Osteoblast (primary cell): ENCODE results near the gene STT3B. TPM values are rescaled to one million over a fixed set of nuclear protein-coding genes. Genes with fewer than 3 reads are reported as not detected.

Experiments used
- DNase-seq: peaks from one replicate; pipeline ENCODE4 v3.0.0; 2011; ENCODE audit warnings: low spot score, mixed read lengths; ENCODE audit not compliant: insufficient read length; ENCODE audit errors: missing footprints
- H2AFZ ChIP-seq: 2 replicates; pipeline ENCODE4 v1.6.0; 2011; ENCODE audit warnings: mild to moderate bottlenecking, low read length
- H3K27ac ChIP-seq: 2 replicates; pipeline ENCODE4 v1.5.1; 2011; ENCODE audit warnings: mild to moderate bottlenecking, low read depth, low read length, moderate library complexity
- H3K27me3 ChIP-seq: 2 replicates; pipeline ENCODE4 v1.6.0; 2012; ENCODE audit warnings: mild to moderate bottlenecking, control low read depth, inconsistent platforms, low read length, moderate library complexity; ENCODE audit not compliant: insufficient read depth
- H3K36me3 ChIP-seq: 2 replicates; pipeline ENCODE4 v1.5.1; 2011; ENCODE audit warnings: mild to moderate bottlenecking, low read length, control low read depth, moderate library complexity; ENCODE audit not compliant: insufficient read depth
- H3K4me1 ChIP-seq: 2 replicates; pipeline ENCODE4 v1.5.1; 2011; ENCODE audit warnings: mild to moderate bottlenecking, low read length, control low read depth, moderate library complexity; ENCODE audit not compliant: insufficient read depth
- H3K4me2 ChIP-seq: 2 replicates; pipeline ENCODE4 v1.6.0; 2011; ENCODE audit warnings: mild to moderate bottlenecking, low read length; ENCODE audit not compliant: insufficient read depth
- H3K4me3 ChIP-seq: fragments of 200-600 bp; sonication (generic); 3 replicates; pipeline ENCODE4 v1.5.1; 2012; ENCODE audit warnings: mild to moderate bottlenecking, low read length, inconsistent platforms; ENCODE audit not compliant: insufficient read depth
- H3K79me2 ChIP-seq: 2 replicates; pipeline ENCODE4 v1.6.0; 2012; ENCODE audit warnings: mild to moderate bottlenecking, low read length, control low read depth, inconsistent platforms; ENCODE audit not compliant: insufficient read depth
- H3K9me3 ChIP-seq: 2 replicates; pipeline ENCODE4 v1.5.1; 2011; ENCODE audit warnings: low read depth, low read length, control low read depth
- H4K20me1 ChIP-seq: 2 replicates; pipeline ENCODE4 v1.6.0; 2012; ENCODE audit warnings: mild to moderate bottlenecking, low read length, control low read depth; ENCODE audit not compliant: insufficient read depth
- total RNA-seq: library from RNA; depleted of rRNA; stranded (reverse); fragments of >200 nt; gene quantifications from 2 replicates; pipeline ENCODE4 v1.2.3, GENCODE V29; 2012
- TF ChIP-seq, protein P1 (sequence below): IDR thresholded peaks from 2 replicates; pipeline ENCODE4 v1.5.1; 2011; ENCODE audit warnings: mild to moderate bottlenecking, low read depth, low read length, moderate library complexity; ENCODE audit errors: extremely low read depth

STT3B gene
- total RNA-seq, 1 donor, result 216 TPM

DNA sequence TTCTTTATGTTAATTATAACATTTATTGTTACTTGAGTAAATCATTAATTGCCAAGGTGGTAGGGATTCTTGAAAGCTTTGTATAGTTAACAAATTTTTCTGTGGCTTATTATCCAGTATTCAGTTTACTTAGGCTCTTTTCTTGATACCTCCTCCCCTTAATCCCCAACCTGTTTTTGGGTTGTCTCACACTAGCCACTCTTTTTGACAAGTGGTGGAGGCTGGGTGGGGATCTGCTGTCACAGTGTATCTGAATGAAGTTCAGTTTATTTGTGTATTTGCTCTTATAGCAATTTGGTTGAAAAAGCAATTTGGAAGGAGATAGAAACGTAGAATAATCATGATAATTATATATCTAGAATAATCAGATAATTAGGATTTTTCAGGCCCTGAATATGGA, 43.8 kb downstream of the STT3B start:
- H3K4me1 ChIP-seq, result no peaks in the 10 kb centered on the region
- no peak overlapping the region for H2AFZ ChIP-seq
- peaks cover 59% of the 10 kb centered on the region for H3K79me2 ChIP-seq
- peaks cover 4% of the 10 kb centered on the region for H3K36me3 ChIP-seq
- TF ChIP-seq, protein P1, sequence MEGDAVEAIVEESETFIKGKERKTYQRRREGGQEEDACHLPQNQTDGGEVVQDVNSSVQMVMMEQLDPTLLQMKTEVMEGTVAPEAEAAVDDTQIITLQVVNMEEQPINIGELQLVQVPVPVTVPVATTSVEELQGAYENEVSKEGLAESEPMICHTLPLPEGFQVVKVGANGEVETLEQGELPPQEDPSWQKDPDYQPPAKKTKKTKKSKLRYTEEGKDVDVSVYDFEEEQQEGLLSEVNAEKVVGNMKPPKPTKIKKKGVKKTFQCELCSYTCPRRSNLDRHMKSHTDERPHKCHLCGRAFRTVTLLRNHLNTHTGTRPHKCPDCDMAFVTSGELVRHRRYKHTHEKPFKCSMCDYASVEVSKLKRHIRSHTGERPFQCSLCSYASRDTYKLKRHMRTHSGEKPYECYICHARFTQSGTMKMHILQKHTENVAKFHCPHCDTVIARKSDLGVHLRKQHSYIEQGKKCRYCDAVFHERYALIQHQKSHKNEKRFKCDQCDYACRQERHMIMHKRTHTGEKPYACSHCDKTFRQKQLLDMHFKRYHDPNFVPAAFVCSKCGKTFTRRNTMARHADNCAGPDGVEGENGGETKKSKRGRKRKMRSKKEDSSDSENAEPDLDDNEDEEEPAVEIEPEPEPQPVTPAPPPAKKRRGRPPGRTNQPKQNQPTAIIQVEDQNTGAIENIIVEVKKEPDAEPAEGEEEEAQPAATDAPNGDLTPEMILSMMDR, result no peak
- H3K9me3 ChIP-seq, result no peaks in the 10 kb centered on the region
- H3K4me2 ChIP-seq, result no peak overlapping the region
- H3K27ac ChIP-seq, result no peak overlapping the region
- no peaks in the 10 kb centered on the region for H3K27me3 ChIP-seq
- peaks cover 16% of the 10 kb centered on the region for H4K20me1 ChIP-seq
- H3K4me3 ChIP-seq, result no peak overlapping the region
- DNase-seq, result no peak

DNA sequence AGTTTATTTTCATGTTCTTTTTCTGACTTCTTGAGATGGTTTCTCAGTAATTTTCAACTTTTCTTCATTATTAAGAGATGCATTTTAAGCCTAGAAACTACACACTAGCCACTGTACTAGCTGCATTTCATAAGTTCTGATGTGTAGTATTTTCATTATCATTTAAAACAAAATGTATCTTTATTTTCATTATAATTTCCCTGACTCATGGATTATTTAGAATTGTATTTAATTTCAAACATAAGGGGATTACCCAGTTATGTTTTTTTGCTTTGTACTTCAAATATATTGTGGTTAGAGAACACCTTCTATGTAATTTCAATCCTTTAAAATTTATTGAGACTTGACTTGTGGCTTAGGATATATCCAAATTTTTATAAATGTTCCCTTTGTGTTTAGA, 44.5 kb downstream of the STT3B start:
- peaks cover 15% of the 10 kb centered on the region for H4K20me1 ChIP-seq
- H3K27ac ChIP-seq, result no peak overlapping the region
- no peak overlapping the region for H3K4me2 ChIP-seq
- H3K79me2 ChIP-seq, result peaks cover 58% of the 10 kb centered on the region
- H2AFZ ChIP-seq, result no peak overlapping the region
- H3K27me3 ChIP-seq, result no peaks in the 10 kb centered on the region
- peaks cover 4% of the 10 kb centered on the region for H3K36me3 ChIP-seq
- H3K9me3 ChIP-seq, result no peaks in the 10 kb centered on the region
- no peaks in the 10 kb centered on the region for H3K4me1 ChIP-seq
- H3K4me3 ChIP-seq, result no peak overlapping the region
- DNase-seq, result no peak
- TF ChIP-seq, protein P1, result no peak

DNA sequence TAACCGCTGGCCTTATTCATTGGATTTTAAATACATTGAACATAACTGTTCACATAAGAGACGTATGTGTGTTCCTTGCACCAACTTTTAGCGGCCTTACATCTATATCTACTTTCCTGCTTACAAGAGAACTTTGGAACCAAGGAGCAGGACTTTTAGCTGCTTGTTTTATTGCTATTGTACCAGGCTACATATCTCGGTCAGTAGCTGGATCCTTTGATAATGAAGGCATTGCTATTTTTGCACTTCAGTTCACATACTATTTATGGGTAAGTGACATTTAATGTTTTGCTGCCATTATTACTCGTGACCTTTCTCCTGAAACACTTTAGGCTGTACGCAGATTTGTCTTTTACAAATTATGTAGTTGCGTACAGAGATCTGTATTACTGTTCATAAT, 47.1 kb downstream of the STT3B start:
- peaks cover 54% of the 10 kb centered on the region for H3K79me2 ChIP-seq
- no peak overlapping the region for H2AFZ ChIP-seq
- no peak overlapping the region for H3K4me3 ChIP-seq
- H3K9me3 ChIP-seq, result no peaks in the 10 kb centered on the region
- H3K4me1 ChIP-seq, result no peaks in the 10 kb centered on the region
- peaks cover 4% of the 10 kb centered on the region for H3K36me3 ChIP-seq
- no peak for DNase-seq
- no peak overlapping the region for H3K4me2 ChIP-seq
- H3K27me3 ChIP-seq, result no peaks in the 10 kb centered on the region
- no peak overlapping the region for H3K27ac ChIP-seq
- H4K20me1 ChIP-seq, result peaks cover 5% of the 10 kb centered on the region
- TF ChIP-seq, protein P1, result no peak

DNA sequence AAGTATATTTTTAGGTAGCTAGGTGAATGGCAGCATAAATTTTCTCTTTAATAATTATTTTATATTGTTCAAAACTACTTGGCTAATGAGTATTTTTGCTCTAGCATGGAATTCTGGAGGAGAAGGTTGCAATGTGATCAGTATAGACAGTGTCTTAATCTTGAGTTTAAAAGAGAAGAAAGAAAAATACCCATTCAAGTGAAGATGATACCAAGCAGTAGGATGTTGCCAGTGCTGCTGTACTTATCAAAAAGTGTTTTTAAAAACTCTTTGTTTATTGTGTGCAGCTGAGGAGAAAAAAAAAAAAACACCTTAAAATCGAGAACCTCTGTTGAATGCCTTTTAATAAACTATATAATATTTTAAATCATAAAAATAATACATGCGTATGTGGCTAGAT, 47.9 kb downstream of the STT3B start:
- no peak overlapping the region for H3K4me3 ChIP-seq
- peaks cover 4% of the 10 kb centered on the region for H3K36me3 ChIP-seq
- peaks cover 52% of the 10 kb centered on the region for H3K79me2 ChIP-seq
- no peak overlapping the region for H3K4me2 ChIP-seq
- no peak overlapping the region for H3K27ac ChIP-seq
- TF ChIP-seq, protein P1, result no peak
- DNase-seq, result no peak
- no peaks in the 10 kb centered on the region for H3K27me3 ChIP-seq
- H2AFZ ChIP-seq, result no peak overlapping the region
- H4K20me1 ChIP-seq, result peaks cover under 1% of the 10 kb centered on the region
- H3K9me3 ChIP-seq, result no peaks in the 10 kb centered on the region
- H3K4me1 ChIP-seq, result no peaks in the 10 kb centered on the region
